ENCODE data around the gene ADSS1. TPM values are rescaled to one million over a fixed set of nuclear protein-coding genes. Genes with fewer than 3 reads are reported as not detected.
"Not testable (repeated sequence)": the region's sequence is repeated elsewhere in the genome, so short reads cannot be mapped to it uniquely, and the experiment has no call there.

Gene ADSS1
- total RNA-seq, 1 experiment from 2014 or later, result 2.8 TPM

- DNase-seq (ENCODE audit: low read depth), result no peak
Measured at GRCh38 chr14:104714066-104714465, 10.0 kb upstream of the ADSS1 start.

GRCh38 chr14:104714681-104715080 lies 9.3 kb upstream of the ADSS1 start:
- DNase-seq (ENCODE audit: low read depth), result no peak

- DNase-seq (ENCODE audit: low read depth), result no peak
Measured at GRCh38 chr14:104715416-104715815, 8.6 kb upstream of the ADSS1 start.

- DNase-seq (ENCODE audit: low read depth), result no peak
Measured at GRCh38 chr14:104715871-104716270, 8.2 kb upstream of the ADSS1 start.

- DNase-seq (ENCODE audit: low read depth), result no peak
Measured at GRCh38 chr14:104717137-104717536, 6.9 kb upstream of the ADSS1 start.

GRCh38 chr14:104717646-104718045 lies 6.4 kb upstream of the ADSS1 start:
- DNase-seq (ENCODE audit: low read depth), result no peak

GRCh38 chr14:104718147-104718546 lies 5.9 kb upstream of the ADSS1 start:
- DNase-seq (ENCODE audit: low read depth), result no peak

- DNase-seq (ENCODE audit: low read depth), result no peak
Measured at GRCh38 chr14:104718871-104719270, 5.2 kb upstream of the ADSS1 start.

- no peak for DNase-seq (ENCODE audit: low read depth)
Measured at GRCh38 chr14:104719343-104719742, 4.7 kb upstream of the ADSS1 start.

- DNase-seq (ENCODE audit: low read depth), result no peak
Measured at GRCh38 chr14:104721505-104722431, 2.3 kb upstream of the ADSS1 start.

GRCh38 chr14:104722938-104723650 lies 935 bp upstream of the ADSS1 start:
- DNase-seq (ENCODE audit: low read depth), result no peak

GRCh38 chr14:104724407-104724980 lies 465 bp downstream of the ADSS1 start:
- no peak for DNase-seq (ENCODE audit: low read depth)

GRCh38 chr14:104724981-104725771 lies 1.1 kb downstream of the ADSS1 start:
- no peak for DNase-seq (ENCODE audit: low read depth)

- no peak for DNase-seq (ENCODE audit: low read depth)
Measured at GRCh38 chr14:104725772-104726548, 1.9 kb downstream of the ADSS1 start.

GRCh38 chr14:104726600-104727451 lies 2.8 kb downstream of the ADSS1 start:
- DNase-seq (ENCODE audit: low read depth), result no peak

- no peak for DNase-seq (ENCODE audit: low read depth)
Measured at GRCh38 chr14:104728631-104729030, 4.6 kb downstream of the ADSS1 start.

- not testable (repeated sequence) for DNase-seq (ENCODE audit: low read depth)
Measured at GRCh38 chr14:104729176-104729834, 5.3 kb downstream of the ADSS1 start.

GRCh38 chr14:104729835-104730181 lies 5.8 kb downstream of the ADSS1 start:
- DNase-seq (ENCODE audit: low read depth), result no peak

GRCh38 chr14:104730487-104730886 lies 6.5 kb downstream of the ADSS1 start:
- no peak for DNase-seq (ENCODE audit: low read depth)
